GM10248 (cell line): ENCODE measurements around the gene NOX5.

Experiments used
- CTCF ChIA-PET: fragments of 300-600 bp; sonication (Branson Sonifier 250); formaldehyde crosslinking; extraction: SDS; loops from one replicate; lab custom pipeline; 2021; ENCODE audit warnings: antibody characterized with exemption; lab: Yijun Ruan, JAX
- POLR2A ChIA-PET: fragments of 350-650 bp; sonication (Branson Sonifier 250); formaldehyde crosslinking; extraction: SDS; loops from one replicate; lab custom pipeline; 2020; ENCODE audit warnings: antibody characterized with exemption; lab: Yijun Ruan, JAX
- DNase-seq: peaks from one replicate; pipeline ENCODE4 v3.0.0; 2012; ENCODE audit errors: extremely low spot score
- CTCF ChIP-seq: IDR thresholded peaks from 2 replicates; pipeline ENCODE4 v1.5.1; 2012; ENCODE audit warnings: mild to moderate bottlenecking, low read depth; ENCODE audit errors: extremely low read depth, missing control alignments, control extremely low read depth

Gene NOX5

DNA sequence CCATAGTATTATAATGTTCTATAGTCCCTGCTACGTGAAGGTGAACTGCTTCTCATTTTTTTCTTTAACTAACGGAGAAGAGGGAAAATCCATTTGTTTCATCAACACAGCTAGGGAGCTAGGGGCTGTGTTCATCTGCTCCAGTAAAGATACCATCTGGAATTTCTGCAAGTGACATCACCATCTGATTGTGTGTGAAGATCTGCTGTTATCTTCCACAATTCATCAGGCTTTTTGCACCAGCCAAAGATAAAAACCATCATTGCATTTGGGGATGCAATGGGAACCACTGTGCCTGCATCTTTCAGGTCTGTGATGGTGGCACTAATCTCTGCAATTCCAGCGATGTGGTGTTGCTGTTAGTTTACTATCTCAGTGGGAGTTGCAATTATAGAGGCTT lies 35.5 kb upstream of the NOX5 start:
- no peak for TF ChIP-seq CTCF

GRCh38 chr15:68979816-68980215 lies 34.7 kb upstream of the NOX5 start:
- POLR2A ChIA-PET = no interaction called here
- TF ChIP-seq CTCF = no peak
- CTCF ChIA-PET = no interaction called here
- no peak for DNase-seq

More for the DNA sequence above, 35.5 kb upstream of the NOX5 start:
- no peak for DNase-seq
- ChIA-PET POLR2A (no interaction called here), CTCF (no interaction called here)

- CTCF ChIA-PET = no interaction called here
- no peak for TF ChIP-seq CTCF
These were observed 33.7 kb upstream of the NOX5 start for GRCh38 chr15:68980786-68981185.

DNA sequence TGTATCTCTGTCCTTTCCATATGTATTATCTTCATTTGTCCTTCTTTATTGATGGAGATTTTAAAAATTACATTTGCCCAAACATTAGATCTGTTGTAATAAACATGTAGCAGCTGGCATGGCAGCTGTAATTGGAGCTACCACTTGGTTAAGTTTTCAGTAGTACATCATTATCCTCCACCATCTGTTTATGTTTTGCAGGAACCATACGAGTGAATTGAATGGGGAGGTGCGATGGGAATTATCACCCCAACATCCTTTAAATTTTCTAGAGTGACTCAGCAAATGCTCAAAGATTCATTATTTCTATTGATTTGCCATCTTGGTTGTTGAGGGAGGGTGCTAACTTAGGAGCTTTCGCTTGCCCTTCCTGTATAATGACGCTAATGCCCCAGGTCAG lies 32.6 kb upstream of the NOX5 start:
- CTCF ChIA-PET = no interaction called here
- TF ChIP-seq CTCF = no peak
- POLR2A ChIA-PET = no interaction called here
- no peak for DNase-seq

More at GRCh38 chr15:68980786-68981185, 33.7 kb upstream of the NOX5 start:
- POLR2A ChIA-PET = no interaction called here
- no peak for DNase-seq

- no peak for DNase-seq
- POLR2A ChIA-PET = no interaction called here
- no peak for TF ChIP-seq CTCF
- CTCF ChIA-PET = no interaction called here
These were observed 31.4 kb upstream of the NOX5 start for GRCh38 chr15:68982976-68983563.

GRCh38 chr15:68983961-68984481 lies 30.5 kb upstream of the NOX5 start:
- ChIA-PET POLR2A (no interaction called here), CTCF (interaction anchor here (1.2 kb wide), 1 partner anchor 15 kb away, joined by 3 read pairs; no protein-coding TSS in a partner anchor)
- no peak for TF ChIP-seq CTCF
- DNase-seq = no peak

DNA sequence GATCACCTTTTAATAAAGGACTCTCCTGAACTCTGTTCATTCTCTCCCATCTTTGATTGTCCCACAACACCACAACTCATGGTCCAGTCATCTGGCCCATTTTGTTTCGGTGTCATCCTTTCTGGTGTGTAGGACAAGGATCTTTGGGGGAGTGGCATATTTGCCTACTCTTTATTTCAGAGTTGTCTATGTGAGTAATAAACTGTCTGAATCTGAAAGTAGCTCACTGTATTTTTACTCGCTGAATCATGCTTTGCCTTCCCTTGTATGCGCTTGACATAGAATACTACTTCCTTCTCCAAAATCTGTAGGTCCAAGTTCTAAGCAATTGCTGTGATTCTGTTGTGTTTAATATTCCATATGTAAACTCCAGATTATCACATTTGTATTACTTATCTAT lies 29.9 kb upstream of the NOX5 start:
- CTCF ChIA-PET = interaction anchor here (1.2 to 1.3 kb wide), 2 partner anchors 10 to 15 kb away, joined by 3 read pairs; no protein-coding TSS in a partner anchor
- DNase-seq = no peak
- POLR2A ChIA-PET = no interaction called here
- no peak for TF ChIP-seq CTCF
